Hepatocyte (in vitro differentiated cells): ENCODE results near the gene VPS13D. TPM values are rescaled to one million over a fixed set of nuclear protein-coding genes. Genes with fewer than 3 reads are reported as not detected.
A peak's percentile ranks its signal among the peaks of the same experiment; 100 is the strongest.

Source experiments
- DNase-seq: peaks from one replicate; pipeline ENCODE4 v3.0.0-alpha.2; 2016; ENCODE audit warnings: low spot score
- H2AFZ ChIP-seq: fragments of 200-600 bp; sonication (generic); 2 replicates; pipeline ENCODE4 v1.6.0; 2016; ENCODE audit warnings: antibody characterized with exemption, mild to moderate bottlenecking
- H3K27ac ChIP-seq: fragments of 200-600 bp; sonication (generic); 2 replicates; pipeline ENCODE4 v1.5.1; 2016; ENCODE audit warnings: mild to moderate bottlenecking
- H3K27me3 ChIP-seq: fragments of 200-600 bp; sonication (generic); 2 replicates; pipeline ENCODE4 v1.6.1; 2016
- H3K36me3 ChIP-seq: fragments of 200-600 bp; sonication (generic); replicated peaks from 2 replicates; pipeline ENCODE4 v1.5.1; 2016; ENCODE audit warnings: low read depth; ENCODE audit not compliant: insufficient read depth
- H3K4me1 ChIP-seq: fragments of 200-600 bp; sonication (generic); 2 replicates; pipeline ENCODE4 v1.5.1; 2016; ENCODE audit warnings: mild to moderate bottlenecking, moderate library complexity; ENCODE audit not compliant: insufficient read depth
- H3K4me2 ChIP-seq: fragments of 200-600 bp; sonication (generic); 2 replicates; pipeline ENCODE4 v1.6.0; 2016
- H3K4me3 ChIP-seq: fragments of 200-600 bp; sonication (generic); 2 replicates; pipeline ENCODE4 v1.5.1; 2016; ENCODE audit warnings: mild to moderate bottlenecking
- H3K79me2 ChIP-seq: fragments of 200-600 bp; sonication (generic); 2 replicates; pipeline ENCODE4 v1.6.0; 2017; ENCODE audit warnings: mild to moderate bottlenecking
- H3K9me2 ChIP-seq: fragments of 200-600 bp; sonication (generic); replicated peaks from 2 replicates; pipeline ENCODE4 v1.6.0; 2017; ENCODE audit warnings: mild to moderate bottlenecking; ENCODE audit not compliant: insufficient read depth
- H3K9me3 ChIP-seq: fragments of 200-600 bp; sonication (generic); 2 replicates; pipeline ENCODE4 v1.5.1; 2016; ENCODE audit warnings: low read depth, mild to moderate bottlenecking
- H4K20me1 ChIP-seq: fragments of 200-600 bp; sonication (generic); 2 replicates; pipeline ENCODE4 v1.6.0; 2016; ENCODE audit warnings: mild to moderate bottlenecking; ENCODE audit not compliant: insufficient read depth, poor library complexity, severe bottlenecking
- CTCF ChIP-seq: fragments of 200-600 bp; sonication (generic); IDR thresholded peaks from 2 replicates; pipeline ENCODE4 v1.5.1; 2016; ENCODE audit warnings: antibody characterized with exemption, mild to moderate bottlenecking; ENCODE audit not compliant: poor library complexity
- EZH2 ChIP-seq: fragments of 200-600 bp; sonication (generic); IDR thresholded peaks from 2 replicates; pipeline ENCODE4 v1.6.1; 2016; ENCODE audit warnings: antibody characterized with exemption, mild to moderate bottlenecking, borderline replicate concordance
- EZH2phosphoT487 ChIP-seq: fragments of 200-600 bp; sonication (generic); IDR thresholded peaks from one replicate; pipeline ENCODE4 v1.6.1; 2018; ENCODE audit warnings: antibody characterized with exemption, mild to moderate bottlenecking, low read depth, moderate library complexity; ENCODE audit not compliant: unreplicated experiment, severe bottlenecking
- WGBS: methylation state at CpG from one replicate; pipeline ENCODE4 v1.1.6; 2016; ENCODE audit warnings: low lambda C conversion rate; ENCODE audit errors: missing lambda C conversion rate; 5-methylcytosine and 5-hydroxymethylcytosine counted together
- polyA plus RNA-seq: library from polyadenylated mRNA; unstranded; fragments of >200 nt; fragmentation: Nextera tagmentation; extraction: Ambion mirVana; gene quantifications from 2 replicates; pipeline ENCODE4 v1.2.1, GENCODE V29; 2016
- total RNA-seq: library from RNA; depleted of rRNA; stranded (reverse); fragments of >200 nt; gene quantifications from 2 replicates; pipeline ENCODE4 v1.2.3, GENCODE V29; 2014

The VPS13D gene
- total and polyA plus RNA-seq, 2 experiments from 2014 or later = 7.3 to 32.2 TPM

GRCh38 chr1:12434686-12435085 lies 204.9 kb downstream of the VPS13D start:
- Histone ChIP-seq H2AFZ (no peak overlapping the region), H3K36me3 (no peaks in the 10 kb centered on the region), H4K20me1 (no peaks in the 10 kb centered on the region), H3K27me3 (no peaks in the 10 kb centered on the region), H3K4me3 (no peak overlapping the region), H3K4me2 (no peak overlapping the region), H3K9me3 (no peaks in the 10 kb centered on the region), H3K4me1 (peaks cover 23% of the 10 kb centered on the region), H3K9me2 (no peaks in the 10 kb centered on the region), H3K79me2 (peaks cover 3% of the 10 kb centered on the region), H3K27ac (peak overlapping the region; percentile 47)
- 86% methylated on average over 2 of the region's 2 CpGs for WGBS
- TF ChIP-seq CTCF = no peak
- no peak for TF ChIP-seq EZH2
- TF ChIP-seq EZH2phosphoT487 = no peak
- no peak for DNase-seq

GRCh38 chr1:12435639-12436344 lies 206.0 kb downstream of the VPS13D start:
- H3K4me2 ChIP-seq = no peak overlapping the region
- no peaks in the 10 kb centered on the region for H3K36me3 ChIP-seq
- H3K4me1 ChIP-seq = peaks cover 23% of the 10 kb centered on the region
- no peaks in the 10 kb centered on the region for H3K9me3 ChIP-seq
- no peak overlapping the region for H2AFZ ChIP-seq
- H3K9me2 ChIP-seq = no peaks in the 10 kb centered on the region
- H3K79me2 ChIP-seq = peaks cover 3% of the 10 kb centered on the region
- no peak overlapping the region for H3K4me3 ChIP-seq
- TF ChIP-seq CTCF = no peak
- TF ChIP-seq EZH2 = no peak
- TF ChIP-seq EZH2phosphoT487 = no peak
- H4K20me1 ChIP-seq = no peaks in the 10 kb centered on the region
- WGBS = 77% methylated on average over 8 of the region's 8 CpGs
- no peak overlapping the region for H3K27ac ChIP-seq
- no peak for DNase-seq
- H3K27me3 ChIP-seq = no peaks in the 10 kb centered on the region

GRCh38 chr1:12436345-12436658 lies 206.5 kb downstream of the VPS13D start:
- Histone ChIP-seq H3K79me2 (peaks cover 3% of the 10 kb centered on the region), H3K4me1 (peaks cover 23% of the 10 kb centered on the region), H3K27me3 (no peaks in the 10 kb centered on the region), H3K27ac (no peak overlapping the region), H2AFZ (no peak overlapping the region), H3K4me2 (no peak overlapping the region), H3K36me3 (no peaks in the 10 kb centered on the region), H4K20me1 (no peaks in the 10 kb centered on the region), H3K4me3 (no peak overlapping the region), H3K9me2 (no peaks in the 10 kb centered on the region), H3K9me3 (no peaks in the 10 kb centered on the region)
- TF ChIP-seq EZH2 = no peak
- TF ChIP-seq EZH2phosphoT487 = no peak
- no peak for TF ChIP-seq CTCF
- 91% methylated on average over 2 of the region's 2 CpGs for WGBS
- DNase-seq = no peak
